NOMO-1 (cell line): ENCODE measurements around the gene TWNK.
"Not testable (repeated sequence)": the region's sequence is repeated elsewhere in the genome, so short reads cannot be mapped to it uniquely, and the experiment has no call there.

ENCODE experiments used
- DNase-seq, 2 experiments: peaks; one replicate each; lab custom pipeline; 2025; ENCODE audit not compliant: unreplicated experiment in 2 of 2; lab: John Stamatoyannopoulos, UW

Gene TWNK

DNA sequence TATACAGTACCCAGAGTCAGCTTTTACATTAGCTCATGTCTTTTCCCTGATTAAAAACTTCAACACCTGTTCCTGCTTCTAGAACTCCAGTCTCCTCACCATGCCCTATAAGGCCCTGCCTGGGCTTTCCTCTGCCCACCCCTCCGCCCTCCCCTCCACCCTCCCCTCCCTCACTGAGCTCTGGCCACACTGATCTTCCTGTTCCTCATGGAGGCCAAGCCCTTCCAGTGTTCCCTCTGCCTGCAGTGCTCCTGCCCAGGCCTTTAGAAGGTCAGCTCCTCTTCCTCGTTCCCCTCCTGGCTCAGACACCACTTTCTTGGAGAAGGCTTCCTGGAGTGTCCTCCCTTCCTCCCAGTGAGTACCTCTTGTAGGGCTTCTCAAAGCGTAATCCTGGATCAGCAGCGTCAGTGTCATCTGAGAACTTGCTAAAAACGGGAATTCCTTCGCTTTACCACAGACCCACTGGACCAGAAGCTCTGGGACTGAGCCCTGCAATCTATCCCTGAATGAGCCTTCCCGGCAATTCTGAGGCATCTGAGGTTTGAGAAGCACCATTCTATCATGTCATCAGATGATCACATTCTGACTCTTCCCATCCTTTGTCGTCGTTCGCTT lies 39.9 kb downstream of the TWNK start:
- no peak for DNase-seq

DNA sequence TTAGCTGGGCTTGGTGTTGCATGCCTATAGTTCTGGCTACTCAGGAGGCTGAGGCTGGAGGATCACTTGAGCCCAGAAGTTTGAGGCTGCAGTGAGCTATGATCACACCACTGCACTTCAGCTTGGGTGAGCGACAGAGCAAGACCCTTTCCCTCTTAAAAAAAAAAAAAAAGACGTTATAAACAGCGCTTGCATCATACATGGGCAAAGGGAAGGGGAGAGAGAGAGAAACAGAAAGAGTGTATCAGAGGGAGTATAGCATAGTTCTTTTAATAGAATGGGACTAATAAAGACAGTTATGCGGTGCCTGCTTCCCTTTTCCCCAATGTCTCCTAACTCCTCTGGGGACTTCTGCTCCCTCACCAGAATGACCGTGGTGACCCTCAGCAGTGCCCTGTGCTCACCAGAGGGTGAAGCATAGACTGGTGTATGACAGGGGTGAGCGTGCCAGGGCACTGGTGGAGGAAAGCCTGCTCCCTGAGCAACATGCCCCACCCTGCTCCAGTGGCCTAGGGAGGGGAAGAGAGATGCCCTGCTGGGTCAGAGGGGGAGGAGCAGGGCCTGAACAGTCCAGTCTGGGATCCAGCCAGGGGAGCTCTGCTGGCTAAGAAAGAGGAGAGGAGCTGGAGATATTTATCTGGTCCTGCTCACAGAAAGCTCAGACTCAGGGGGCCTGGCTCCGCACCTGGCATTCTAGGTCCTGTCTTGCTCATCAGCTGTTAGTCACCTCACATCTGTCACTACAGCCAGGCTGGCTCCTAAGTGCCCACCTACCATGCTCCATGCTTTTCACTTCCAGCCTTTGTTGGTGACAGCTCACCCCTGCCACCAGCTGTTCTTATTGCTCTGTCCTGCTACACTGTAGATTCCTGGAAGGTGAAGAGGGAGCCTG lies 41.3 kb downstream of the TWNK start:
- DNase-seq = peak in 1 of 2 experiments; percentile 24

DNA sequence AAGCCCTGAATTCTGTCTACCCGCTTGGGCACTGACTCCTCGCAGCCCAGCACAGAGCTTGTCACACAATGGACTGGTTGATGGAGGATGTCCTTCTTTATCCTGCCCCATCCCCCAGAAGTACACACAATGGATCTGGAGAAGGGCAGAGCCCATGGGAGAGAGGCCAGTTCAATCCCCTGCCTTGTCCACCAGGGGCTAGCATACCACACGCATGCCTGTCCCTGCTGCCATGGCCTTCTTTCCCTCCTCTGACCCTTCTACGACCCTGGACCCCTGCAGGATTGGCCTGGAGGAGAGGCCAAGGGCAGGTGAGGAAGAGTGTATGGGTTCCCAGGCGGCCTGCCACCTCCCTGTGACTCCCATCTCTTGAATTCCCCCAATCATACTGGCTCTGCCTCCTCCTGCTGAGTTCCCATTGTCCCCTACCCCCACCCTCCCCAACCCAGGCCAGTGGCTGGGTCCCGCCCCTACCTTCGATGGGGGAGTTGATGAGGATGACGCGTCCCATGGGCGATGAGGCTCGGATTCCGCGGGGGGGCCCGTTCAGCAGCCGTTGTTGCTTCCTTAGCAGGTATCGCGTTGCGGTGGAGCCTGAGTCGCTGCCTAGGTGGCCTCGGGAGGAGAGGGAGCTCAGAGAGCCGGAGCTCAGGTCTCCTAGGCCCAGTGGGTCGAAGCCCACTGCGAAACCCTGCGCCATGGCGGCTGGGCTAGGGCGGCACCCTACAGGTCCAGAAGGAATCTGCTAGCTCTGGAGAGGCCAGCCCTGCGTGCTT lies 42.4 kb downstream of the TWNK start:
- no peak for DNase-seq

DNA sequence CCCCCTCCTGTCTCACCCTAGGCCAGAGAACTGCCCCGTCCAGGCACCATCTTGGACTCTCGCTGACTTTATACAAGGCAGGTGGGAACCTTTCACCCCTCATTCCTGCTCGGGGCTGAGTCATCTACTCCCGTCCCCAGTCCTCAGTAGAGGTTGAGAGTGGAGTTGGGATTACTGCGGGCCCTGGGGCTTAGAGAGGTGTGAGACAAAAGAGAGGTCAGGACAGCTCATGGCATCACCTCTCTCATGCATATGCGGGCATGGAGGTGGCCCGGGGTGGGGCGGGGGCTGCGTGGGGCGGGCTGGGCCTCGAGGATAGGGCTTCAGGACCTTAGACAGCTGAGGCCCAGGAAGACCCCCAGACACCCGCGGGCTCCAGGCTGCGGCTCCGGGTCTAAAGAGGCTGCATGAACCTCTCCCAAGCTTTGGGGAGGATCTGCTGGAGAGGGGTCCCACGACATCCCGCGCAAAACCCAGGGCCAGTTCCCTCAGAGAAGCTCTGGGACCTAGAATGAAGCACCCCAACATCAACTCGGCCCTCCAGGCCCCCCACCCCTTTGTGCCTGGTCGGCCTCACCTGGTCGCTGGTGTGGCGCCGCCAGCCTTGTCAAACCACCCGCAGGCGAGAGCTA lies 43.3 kb downstream of the TWNK start:
- no peak for DNase-seq

DNA sequence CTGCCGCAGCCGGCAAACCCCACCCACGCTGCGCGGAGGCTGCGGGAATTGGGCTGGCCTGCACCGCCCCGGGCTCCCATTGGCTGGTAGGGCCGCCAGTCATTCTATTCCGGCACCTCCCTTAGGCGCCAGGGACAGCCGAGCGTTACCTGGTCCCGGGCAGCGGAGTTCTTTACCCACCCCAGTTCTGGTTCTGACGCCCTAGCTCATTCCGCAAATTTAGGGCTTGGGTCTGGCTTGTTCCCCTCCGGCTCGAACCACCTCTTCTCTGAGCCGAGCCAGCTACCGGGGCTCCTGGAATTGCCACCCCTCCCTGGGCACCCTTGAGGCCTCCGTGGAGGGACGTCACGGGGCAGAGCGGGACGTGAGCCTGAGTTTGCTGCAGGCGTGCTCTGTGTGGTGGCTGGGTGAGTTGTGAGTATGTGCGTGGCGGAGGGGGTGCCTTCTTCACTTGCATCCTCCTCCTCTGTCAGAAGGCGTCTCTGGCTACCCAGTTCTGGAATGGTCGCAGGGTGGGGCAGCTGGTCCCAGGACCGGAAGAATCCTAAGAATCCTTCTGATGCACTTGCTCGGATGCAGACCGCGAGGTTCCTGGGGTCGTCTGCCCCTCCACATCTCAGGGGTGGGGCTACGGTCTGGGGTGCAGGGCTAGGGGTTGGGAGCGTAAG lies 43.9 kb downstream of the TWNK start, which contains the start of the genes PDZD7 and SFXN3:
Gene PDZD7, minus strand, starts transcription at position 2 of the 668 bp plus-strand sequence. CDS start 910 bp downstream, outside the sequence.
Gene SFXN3, plus strand, starts transcription at position 107 of the 668 bp plus-strand sequence. CDS start 3,461 bp downstream, outside the sequence.
- peak; percentile 82 to 98 for DNase-seq

DNA sequence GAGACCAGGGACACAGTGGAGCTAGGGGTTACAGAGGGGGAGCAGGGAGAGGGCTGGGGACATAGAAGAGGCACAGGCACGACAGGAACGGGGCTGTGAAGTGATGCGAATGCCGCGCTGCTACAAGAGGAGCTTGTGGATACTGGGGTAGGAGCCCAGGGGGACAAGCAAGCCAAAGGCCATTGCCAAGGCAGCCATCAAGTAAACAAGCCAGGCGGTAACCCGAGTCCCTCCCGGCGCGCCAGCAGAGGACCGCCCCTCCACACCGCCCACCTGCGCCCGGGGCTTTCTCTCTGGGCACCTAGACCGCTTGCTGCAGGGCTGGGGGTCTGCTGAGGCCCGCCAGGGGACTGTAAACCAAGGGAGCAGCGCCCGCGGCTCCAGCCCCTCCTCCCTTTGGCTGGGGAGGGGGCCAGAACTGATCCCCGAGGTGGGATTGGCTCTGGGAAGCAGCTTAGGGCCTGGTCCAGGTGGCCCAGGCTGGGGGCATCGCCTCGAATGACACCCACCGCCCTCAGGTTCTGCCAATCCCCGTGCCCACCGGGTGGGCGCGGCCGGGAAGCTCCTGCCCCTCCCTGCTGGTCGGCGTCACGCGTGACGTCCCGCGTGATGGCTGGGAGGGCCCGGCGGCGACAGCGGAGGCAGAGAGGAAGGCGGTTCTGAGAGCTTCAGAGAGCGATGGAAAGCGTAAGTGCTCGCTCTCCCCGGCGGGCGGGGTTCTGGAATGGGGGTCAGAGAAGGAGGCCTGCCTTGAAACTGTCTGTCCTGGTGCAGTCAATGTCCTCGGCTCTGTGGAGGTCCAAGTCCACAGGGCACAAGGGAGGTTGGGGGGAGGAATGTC lies 44.7 kb downstream of the TWNK start:
- peak; percentile 42 to 46 for DNase-seq

DNA sequence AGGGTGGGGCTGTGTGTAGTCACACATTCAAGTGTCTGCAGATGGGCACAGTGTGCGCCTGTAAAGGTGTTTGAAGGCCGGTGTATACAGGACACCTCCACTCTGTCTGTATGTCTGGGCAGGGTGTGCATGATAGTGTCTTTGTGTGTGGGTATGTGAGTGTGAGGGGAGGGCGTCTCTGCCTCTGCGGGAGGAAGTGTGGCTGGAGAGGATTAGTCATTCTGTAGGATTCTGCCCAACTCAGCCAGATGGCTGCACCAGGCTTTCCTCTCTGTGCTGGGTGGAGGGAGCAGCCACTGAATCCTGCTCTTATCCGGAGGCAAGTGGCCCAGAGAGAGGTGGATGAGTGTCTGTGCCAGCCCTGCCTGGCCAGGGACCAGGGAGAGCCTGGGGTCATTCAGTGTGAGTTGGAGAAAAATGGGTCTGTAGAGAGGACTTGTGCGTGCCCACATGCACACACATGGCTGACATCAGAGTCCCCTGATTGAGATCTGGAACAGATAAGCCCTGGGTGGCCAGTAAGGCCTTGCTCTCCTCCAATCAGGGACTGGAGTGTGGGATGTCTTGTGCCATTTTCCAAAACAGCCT lies 45.4 kb downstream of the TWNK start:
- peak; percentile 40 to 54 for DNase-seq

DNA sequence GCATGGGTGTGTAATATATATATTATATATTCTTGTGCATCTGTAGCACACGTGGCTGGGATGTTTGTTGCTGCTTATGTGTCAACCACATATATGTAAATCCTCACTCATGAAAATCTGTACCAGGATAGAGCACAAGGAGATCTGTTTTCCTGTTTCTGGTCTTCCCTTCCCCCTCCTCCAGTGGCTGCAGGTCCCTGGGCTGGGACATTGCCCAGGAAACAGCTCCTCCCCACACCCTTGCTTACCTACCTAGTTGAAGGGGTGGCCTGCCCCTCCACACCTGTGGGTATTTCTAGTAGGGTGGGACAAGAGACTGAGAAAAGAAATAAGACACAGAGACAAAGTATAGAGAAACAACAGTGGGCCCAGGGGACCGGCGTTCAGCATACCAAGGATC lies 45.9 kb downstream of the TWNK start:
- no peak for DNase-seq

DNA sequence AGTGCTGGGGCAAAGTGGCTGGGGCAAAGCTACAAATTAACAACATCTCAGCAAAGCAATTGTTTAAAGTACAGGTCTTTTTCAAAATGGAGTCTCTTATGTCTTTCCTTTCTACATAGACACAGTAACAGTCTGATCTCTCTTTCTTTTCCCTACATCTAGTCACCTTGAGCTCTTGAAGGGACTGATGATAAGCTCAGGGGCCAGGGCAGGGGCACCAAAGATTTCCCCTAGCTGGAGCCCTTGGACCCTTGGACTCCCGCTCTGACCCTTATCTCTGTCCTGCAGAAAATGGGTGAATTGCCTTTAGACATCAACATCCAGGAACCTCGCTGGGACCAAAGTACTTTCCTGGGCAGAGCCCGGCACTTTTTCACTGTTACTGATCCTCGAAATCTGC lies 47.1 kb downstream of the TWNK start:
- DNase-seq = not testable (repeated sequence)

DNA sequence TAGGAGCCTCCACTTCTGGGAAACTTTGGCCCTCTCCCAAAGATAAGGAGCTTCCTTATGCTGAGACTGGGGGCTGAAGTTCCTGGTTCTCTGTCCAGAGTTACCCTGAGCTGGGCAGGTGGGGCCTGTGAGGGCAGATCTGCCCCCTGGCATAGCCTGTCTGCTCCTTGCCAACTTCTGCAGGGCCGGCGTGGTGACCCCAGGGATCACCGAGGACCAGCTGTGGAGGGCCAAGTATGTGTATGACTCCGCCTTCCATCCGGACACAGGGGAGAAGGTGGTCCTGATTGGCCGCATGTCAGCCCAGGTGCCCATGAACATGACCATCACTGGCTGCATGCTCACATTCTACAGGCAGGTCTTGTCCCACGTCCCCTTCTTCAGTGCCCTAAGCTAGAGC lies 48.0 kb downstream of the TWNK start:
- no peak for DNase-seq

DNA sequence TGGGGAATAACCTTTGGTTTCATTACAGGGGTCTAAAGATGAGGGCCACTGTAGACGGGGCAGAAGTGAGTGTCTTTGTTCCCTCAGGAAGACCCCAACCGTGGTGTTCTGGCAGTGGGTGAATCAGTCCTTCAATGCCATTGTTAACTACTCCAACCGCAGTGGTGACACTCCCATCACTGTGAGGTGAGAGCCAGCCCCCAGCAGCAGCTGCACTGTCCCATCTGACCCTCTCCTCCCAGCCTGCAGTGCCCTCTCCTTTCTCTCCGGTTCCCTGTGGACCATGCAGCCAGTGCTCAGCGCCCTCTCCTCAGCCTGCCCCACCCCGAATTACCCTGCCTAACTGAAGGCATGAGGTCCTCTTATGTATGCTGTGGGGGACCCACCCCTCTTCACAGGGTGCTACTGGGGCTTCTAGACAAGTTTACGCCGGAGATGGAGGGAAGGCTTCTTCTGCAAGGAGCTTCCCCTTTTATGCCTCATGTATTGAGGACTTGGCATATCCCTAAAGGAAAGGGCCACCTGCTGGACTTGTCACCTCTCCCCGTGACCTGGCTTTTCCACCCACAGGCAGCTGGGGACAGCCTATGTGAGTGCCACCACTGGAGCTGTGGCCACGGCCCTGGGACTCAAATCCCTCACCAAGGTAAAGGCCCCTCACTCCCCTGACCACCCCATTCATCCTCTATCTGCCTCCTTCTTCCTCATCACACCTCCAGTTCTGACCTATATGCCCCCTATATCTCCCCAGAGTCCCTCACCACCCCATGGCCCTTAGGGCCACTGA lies 48.8 kb downstream of the TWNK start:
- no peak for DNase-seq

DNA sequence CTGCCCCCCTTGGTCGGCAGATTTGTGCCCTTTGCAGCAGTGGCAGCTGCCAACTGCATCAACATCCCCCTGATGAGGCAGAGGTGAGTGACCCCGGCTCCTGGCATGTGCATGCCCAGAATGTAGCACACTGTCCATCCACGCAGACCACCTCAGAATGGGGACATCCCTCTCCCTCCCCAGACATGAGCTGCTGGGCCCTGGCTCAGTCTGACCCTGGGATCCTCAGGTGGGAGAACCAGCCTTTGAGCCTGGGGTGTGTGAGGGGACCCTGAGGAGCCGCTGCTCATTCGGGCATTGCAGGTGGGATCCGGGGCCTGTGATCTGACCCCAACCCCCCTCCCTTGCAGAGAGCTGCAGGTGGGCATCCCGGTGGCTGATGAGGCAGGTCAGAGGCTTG lies 49.4 kb downstream of the TWNK start:
- no peak for DNase-seq

DNA sequence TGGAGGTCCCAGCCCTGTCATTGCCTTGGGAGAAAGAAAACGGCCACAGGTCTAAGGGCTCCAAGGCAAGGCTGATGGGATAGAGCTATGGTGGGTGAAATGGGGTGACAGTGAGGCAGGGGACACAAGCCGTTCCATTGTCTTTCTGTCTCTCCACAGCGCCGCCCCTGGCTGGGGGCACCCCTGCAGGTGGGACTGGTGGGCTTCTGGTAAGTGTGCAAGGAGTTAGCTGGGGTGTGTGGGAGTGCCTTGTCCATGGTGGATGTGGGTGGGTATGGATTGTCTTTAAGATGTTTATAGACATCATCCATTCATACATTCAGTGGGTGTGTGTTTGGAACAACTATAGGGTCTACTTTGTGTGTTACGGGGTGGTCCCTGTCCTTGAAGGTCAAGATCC lies 51.1 kb downstream of the TWNK start:
- no peak for DNase-seq

DNA sequence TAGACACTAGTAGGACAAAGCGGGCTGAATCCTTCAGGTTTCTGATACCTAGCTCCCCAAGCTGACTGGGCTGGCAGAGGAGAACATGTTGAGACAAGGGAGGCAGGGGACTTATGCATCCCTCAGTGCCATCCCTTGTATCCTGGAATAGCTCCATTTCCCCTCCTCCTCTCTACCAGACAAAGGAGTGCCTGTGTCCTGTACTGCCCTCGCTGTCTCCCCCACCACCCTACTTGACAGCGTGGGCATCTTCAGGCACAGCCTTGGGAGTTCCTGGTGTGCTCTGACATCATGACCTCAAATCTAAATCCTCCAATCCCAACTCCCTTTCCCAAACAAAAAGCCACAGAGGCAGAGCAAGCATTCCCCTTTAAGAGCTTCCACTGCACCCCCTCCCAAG lies 52.7 kb downstream of the TWNK start:
- no peak for DNase-seq

DNA sequence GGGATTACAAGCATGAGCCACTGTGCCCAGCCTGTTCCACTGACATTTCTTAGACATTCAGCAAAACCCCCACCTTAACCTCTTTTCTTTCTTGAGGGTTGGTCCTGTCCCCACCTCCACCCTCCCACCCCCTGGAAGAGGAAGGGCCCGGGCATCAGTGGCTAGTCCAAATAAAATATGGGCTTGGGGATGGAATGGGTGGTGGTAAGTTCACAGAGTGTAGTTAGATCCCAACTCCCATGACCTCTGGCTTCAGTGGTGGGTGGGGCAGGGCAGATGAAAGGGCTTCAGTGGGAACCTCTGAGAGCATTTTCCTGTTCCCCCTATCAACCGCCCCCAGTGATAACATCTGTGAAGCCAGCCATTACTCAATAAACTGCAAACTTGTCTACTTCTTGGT lies 53.5 kb downstream of the TWNK start:
- DNase-seq = no peak

DNA sequence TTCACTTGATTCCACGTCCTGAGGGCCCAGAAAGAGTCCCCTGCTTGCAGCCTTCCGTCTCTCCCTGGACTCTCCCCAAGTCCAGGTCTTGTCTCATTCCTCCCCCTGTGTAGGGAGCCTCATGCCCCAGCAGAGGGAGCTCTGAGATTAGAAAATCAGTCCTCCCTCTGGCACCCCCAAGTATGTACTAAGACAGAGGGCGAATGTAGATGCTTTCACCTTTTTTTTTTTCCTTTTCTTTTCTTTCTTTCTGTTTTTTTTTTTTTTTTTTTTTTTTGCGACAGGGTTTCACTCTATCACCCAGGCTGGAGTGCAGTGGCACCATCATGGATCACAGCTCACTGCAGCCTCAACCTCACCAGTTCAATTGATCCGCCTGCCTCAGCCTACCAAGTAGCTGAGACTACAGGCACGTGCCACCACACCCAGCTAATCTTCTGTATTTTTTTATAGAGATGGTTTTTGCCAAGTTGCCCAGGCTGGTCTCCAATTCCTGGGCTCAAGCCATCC lies 54.0 kb downstream of the TWNK start:
- DNase-seq = peak; percentile 46 to 67

DNA sequence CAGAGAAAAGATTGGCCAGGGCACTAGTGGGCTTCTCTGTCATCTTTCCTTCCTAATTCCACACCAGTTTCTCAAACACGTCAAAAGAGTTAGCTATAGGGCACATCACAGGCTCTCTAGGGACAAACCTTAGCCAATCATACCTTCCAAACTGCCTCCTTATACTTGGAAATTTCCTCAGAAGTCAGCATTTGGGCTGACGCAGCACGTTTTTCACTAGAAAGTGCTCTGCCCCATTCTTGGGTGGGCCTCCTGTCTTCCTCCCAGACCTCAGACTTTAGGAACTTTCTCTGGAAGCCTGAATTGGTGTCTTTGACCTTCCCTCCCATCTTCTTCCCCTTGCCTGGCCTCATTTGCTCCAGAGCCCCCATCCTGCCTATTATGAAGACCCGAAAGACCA lies 54.8 kb downstream of the TWNK start:
- no peak for DNase-seq
